ENCODE measurements around the gene ARMH2.

The ARMH2 gene

GRCh38 chr6:24798740-24799540 is at the start of gene ARMH2:
Gene ARMH2 (minus strand): TSS chr6:24798917. CDS start chr6:24798857, 60 bp downstream.
- no peak for DNase-seq (ENCODE audit: low read depth)

- no peak for DNase-seq (ENCODE audit: low read depth)
Measured at GRCh38 chr6:24848461-24848860, 49.7 kb upstream of the ARMH2 start.

GRCh38 chr6:24847402-24847801 is 48.7 kb upstream of the ARMH2 start:
- no peak for DNase-seq (ENCODE audit: low read depth)

- no peak for DNase-seq (ENCODE audit: low read depth)
Measured at GRCh38 chr6:24845578-24845977, 46.9 kb upstream of the ARMH2 start.

GRCh38 chr6:24844903-24845302 is 46.2 kb upstream of the ARMH2 start:
- no peak for DNase-seq (ENCODE audit: low read depth)

DNA sequence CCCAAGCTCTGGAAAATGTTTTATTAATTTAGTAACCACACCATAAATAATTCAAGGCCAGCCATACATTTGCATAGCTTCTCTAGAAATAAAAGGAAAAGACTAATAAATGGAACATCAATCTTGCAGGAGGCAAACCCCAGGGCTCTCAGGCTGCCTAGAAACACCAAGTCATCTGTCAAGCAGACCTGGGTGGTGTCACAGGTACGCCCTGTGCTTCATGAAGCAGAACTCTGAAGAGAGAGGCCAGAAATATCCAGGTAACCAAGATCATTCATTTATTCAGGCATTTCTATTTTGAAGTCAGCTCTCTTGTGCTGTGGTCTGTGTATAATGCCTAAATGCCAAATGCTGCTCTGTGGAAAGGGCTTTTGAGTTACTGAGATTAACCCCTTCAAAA is 45.3 kb upstream of the ARMH2 start:
- DNase-seq (ENCODE audit: low read depth) = no peak

GRCh38 chr6:24840187-24840586 is 41.5 kb upstream of the ARMH2 start:
- no peak for DNase-seq (ENCODE audit: low read depth)

DNA sequence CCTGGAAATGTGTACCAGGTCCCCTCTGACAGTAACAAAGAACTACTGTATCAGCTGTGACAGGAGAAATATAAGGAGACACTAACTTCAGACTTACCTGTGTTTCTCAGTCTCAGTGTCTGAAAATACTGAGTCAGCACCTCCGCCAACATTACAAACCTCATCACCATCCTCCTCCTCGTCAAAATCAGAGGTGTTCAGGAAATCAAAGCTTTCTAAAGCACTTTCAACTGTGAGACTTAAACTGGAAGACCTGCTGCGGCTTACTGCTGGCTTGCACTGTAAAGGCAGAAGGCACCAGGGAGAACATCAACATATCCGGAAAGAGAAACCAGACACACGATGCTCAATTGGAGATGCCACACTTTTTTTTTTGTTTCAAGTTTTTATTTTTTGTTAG is 40.3 kb upstream of the ARMH2 start:
- no peak for DNase-seq (ENCODE audit: low read depth)

- no peak for DNase-seq (ENCODE audit: low read depth)
Measured at GRCh38 chr6:24838081-24838480, 39.4 kb upstream of the ARMH2 start.

DNA sequence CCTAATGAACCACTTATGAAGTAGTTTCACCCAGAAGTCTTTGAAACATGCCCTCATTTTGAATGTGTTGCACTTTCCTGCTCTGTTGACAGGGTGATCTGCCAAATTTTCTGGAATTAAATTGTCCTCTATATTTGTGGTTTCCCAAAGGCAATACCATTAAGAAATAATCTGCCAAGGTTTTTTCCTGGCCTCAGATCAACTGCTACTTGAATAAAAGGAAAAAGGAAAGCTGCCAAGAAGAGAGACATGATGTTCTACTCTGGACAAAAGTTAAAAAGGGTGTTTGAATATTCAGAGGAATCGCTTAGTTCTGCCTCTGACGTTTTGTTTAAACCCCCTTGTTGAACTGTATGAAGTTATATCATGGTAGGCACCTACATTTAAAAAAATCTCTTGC is 37.4 kb upstream of the ARMH2 start:
- no peak for DNase-seq (ENCODE audit: low read depth)

DNA sequence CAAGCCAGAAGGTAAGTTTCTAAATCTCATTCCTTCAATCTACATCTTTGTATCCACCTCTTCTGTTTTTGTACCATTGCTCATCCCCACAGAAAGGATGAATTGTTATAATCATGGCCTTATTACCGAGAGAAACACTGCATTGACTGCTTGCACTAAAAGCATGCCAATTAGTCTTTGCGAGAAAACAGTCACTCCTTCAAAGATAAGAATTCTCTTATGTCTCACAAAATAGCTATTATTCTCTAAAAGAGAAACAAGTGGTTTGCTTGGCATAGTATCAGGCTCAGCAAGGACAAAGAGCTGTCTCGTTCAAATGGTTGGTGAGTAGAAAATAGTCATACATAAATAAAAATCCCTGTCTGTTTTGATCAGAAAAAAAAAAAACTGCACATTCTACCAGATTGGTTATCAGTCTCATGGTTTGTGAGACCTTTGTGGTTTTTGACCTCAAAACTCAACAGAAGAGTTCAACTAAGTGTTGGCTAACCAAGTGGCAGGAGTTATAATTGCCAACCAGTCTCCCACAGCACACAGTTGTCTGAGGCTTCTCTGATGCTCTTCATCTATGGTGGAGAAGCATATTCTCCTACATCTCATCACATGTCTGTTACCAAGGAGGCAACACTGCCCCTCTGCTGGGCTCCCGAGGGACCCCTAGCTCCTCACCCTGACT is 35.1 kb upstream of the ARMH2 start:
- no peak for DNase-seq (ENCODE audit: low read depth)

- no peak for DNase-seq (ENCODE audit: low read depth)
Measured at GRCh38 chr6:24832794-24833193, 34.1 kb upstream of the ARMH2 start.

- DNase-seq (ENCODE audit: low read depth) = no peak
Measured at GRCh38 chr6:24831771-24832716, 33.3 kb upstream of the ARMH2 start.

DNA sequence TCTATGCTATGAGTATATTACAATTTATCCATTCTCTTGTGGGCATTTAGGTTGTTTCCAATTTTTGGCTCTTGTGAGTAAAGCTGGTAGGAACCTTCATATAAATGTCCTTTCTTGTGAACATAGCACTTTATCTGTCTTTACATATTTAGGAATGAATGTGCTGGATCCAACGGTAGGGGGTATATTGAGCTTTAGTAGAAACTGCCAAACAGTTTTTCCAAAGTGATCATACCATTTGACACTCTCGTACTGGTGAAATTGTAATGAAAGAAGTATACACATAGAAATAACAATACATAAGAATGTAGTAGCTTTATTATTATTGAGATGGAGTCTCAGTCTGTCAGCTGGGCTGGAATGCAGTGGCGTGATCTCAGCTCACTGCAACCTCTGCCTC is 30.9 kb upstream of the ARMH2 start:
- DNase-seq (ENCODE audit: low read depth) = no peak

- DNase-seq (ENCODE audit: low read depth) = no peak
Measured at GRCh38 chr6:24827970-24828369, 29.3 kb upstream of the ARMH2 start.

DNA sequence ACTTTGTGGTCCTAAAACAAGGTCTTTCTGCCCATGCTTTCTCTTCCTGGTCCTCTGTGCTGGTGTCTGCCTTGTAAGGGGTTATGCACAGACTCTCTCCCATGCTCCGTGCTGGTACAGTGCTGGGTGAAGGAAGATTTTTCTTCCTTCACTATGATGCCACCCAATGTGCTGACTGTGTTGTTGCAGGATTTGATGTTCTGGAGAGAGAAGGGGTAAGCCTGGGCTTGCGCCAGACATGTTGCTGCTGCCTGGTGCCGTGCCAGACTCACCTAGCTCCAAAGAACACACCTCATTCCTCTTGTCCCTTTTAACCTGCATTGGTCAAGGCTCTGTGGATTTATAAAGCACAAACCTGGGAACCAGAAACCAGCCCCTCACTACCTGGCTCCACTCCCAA is 28.4 kb upstream of the ARMH2 start:
- no peak for DNase-seq (ENCODE audit: low read depth)

GRCh38 chr6:24825130-24825630 is 26.5 kb upstream of the ARMH2 start:
- DNase-seq (ENCODE audit: low read depth) = no peak

GRCh38 chr6:24824142-24824938 is 25.6 kb upstream of the ARMH2 start:
- no peak for DNase-seq (ENCODE audit: low read depth)

GRCh38 chr6:24823185-24823584 is 24.5 kb upstream of the ARMH2 start:
- DNase-seq (ENCODE audit: low read depth) = no peak

- no peak for DNase-seq (ENCODE audit: low read depth)
Measured at GRCh38 chr6:24822696-24823095, 24.0 kb upstream of the ARMH2 start.

- DNase-seq (ENCODE audit: low read depth) = no peak
Measured at GRCh38 chr6:24821860-24822444, 23.2 kb upstream of the ARMH2 start.

Data from HS-27A (cell line).